ENCODE results near the gene TPM4.

The TPM4 gene

DNA sequence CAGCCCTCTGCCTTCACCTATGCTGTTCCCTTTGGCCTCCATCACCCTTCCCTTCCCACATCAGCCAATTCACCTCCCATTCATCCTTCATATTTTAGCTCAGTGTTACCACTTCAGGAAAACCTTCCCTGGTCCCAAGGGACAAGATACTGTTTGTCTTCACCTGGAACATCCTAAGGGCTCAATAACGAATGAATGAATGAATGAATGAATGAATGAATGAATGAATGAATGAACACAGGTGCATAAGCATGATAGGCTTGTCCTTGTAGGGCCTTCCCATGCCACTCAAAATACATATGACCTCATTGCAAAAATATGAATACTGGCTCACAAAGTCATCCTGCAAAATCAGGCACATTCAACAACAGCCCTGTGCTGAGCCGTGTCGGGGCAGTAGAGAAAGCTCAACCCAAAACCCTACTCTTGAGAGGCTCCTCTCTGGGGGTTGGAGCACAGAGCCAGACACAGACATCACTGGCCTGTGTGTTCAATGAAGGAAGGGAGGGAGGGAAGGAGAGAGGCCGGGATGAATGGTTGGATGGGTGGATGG lies 33.7 kb upstream of the TPM4 start:
- no peak for DNase-seq

DNA sequence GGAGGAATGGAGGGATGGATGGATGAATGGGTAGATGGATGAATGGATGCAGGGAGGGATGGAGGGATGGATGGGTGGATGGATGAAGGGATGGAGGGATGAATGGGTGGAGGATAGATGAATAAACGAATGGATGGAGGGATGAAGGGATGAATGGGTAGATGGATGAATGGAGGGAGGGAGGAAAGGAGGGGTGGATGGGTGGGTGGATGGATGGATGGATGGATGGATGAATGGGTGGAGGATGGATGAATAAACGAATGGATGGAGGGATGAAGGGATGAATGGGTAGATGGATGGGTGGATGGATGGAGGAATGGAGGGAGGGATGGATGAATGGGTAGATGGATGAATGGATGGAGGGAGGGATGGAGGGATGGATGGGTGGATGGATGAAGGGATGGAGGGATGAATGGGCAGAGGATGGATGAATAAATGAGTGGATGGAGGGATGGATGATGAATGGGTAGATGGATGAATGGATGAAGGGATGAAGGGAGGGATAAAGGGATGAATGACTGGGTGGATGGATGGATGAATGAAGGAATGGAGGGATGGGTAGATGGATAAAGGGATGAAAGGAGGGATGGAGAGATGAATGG lies 33.0 kb upstream of the TPM4 start:
- no peak for DNase-seq

DNA sequence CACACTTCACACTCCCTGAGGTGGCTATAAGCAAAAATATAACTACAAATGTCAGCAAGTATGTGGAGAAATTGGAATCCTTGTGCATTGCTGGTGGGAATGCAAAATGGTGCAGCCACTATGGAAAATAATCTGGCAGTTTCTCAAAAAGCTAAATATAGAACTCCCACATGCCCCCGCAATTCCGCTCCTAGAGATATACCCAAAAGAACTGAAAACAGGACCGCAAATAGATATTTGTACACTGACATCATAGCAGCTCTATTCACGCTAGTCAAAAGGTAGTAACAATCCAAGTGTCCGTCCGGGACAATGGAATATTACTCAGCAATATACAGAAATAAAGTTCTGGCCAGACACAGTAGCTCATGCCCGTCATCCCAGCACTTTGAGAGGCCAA lies 31.5 kb upstream of the TPM4 start:
- DNase-seq, result no peak

DNA sequence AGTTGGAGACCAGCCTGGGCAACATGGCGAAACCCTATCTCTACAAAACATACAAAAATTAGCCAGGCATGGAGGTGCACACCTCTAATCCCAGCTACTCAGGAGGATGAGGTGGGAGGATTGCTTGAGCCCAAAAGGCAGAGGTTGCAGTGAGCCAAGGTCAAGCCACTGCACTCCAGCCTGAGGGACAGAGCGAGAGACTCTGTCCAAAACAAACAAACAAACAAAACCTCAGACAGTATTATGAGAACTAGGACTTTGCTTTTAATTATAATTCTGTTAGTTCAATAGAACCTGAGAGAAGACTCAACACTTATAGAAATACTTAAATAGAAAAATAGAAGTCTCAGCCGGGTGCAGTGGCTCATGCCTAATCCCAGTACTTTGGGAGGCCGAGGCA lies 31.1 kb upstream of the TPM4 start:
- DNase-seq, result no peak

DNA sequence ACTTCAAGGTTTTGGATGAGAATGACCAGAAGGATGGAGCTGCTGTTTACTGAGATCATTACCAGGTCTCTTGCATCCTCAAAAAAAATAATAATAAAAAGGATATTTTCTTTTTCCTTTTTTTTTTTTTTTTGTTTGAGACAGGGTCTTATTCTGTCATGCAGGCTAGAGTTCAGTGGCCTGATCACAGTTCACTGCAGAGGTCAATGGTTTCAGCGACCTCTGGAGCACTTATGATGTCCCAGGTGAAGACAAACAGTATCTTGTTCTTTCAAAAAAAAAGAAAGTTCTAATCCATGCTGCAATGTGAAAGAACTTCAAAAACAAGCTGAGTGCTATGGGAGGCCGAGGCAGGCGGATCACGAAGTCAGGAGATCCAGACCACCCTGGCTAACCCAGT lies 30.4 kb upstream of the TPM4 start:
- DNase-seq, result no peak

DNA sequence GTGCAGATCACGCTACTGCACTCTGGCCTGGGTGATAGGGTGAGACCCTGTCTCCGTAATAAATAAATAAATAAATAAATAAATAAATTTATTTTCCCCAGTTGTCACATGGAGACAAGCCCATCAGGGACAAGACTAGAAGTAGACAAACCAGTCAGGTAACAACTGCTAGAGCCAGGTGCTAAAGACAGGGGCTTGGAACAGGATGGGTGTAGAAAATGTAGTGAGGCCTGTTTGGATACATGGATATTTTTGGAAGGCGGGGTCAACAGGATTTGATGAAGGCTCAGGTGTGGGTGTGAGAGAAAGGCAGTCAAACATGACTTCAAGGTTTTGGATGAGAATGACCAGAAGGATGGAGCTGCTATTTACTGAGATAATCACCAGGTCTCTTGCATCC lies 27.7 kb upstream of the TPM4 start:
- DNase-seq, result no peak

DNA sequence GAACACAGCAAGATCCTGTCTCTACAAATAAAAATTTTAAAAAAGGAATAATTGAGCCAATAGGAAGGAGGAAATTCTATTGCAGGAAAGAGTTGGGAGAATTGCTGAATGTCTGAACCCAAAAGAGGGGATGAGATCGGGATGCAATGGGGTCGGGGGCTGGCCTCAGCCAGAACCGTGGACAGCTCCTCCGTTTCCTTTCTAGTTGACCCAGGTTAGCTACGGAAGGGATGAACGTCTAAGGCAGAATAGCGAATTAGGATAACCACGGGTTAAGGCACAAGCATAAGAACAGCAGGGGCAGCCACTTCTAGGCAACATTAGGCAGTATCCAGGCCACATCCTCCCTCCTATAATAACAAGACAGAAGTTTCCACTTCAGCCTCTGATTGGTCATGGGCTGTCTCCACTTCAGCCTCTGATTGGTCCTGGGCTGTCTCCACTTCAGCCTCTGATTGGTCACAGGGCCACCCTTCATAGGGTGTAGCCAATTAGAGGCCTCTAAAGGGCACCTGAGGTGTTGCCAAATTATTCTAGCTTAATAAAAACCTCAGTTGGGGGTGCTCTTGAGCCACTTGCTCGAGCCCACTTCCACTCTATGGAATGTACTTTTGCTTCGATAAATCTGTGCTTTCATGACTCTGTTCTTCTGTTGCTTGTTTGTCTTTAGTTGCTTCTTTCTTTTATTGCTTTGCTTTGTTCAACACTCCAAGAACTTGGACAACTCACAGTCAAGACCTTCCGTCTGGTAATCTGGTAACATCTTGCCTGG lies 24.9 kb upstream of the TPM4 start:
- DNase-seq, result no peak

DNA sequence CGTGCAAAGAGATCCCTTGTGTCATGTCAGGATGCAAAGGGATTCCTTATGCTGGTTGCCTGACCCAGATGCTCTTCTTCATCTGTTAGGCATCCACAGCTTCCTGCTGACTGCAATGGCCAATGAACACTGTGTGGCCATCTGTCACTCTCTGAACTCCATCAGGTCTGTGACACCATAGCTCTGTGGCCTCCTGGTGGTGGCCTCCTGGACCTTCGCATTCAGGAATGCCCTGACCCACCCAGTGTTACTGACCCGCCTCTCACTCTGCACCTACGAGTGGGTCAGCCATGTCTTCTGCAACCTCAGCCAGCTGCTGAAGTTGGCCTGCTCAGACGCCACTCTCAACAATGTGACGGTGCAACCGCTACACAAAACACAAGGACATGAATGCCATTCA lies 23.9 kb upstream of the TPM4 start:
- DNase-seq, result no peak

DNA sequence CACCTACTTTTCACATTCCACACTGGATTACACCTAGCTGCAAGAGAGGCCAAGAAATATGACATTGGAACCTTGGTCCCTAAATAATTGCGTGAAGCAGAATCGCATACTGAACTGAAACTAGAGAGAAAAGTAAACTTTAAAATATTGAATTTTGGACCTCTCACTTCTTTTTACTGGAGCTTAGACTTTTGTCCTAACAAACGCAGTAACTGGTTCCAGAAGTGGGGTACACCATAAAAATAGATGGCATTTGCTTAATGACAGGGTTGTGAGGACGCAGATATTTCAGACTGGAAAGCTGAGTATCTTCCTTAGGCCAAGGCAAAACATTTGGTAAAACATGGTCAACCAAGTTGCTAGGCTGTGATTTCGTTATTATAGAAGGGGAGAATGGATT lies 19.2 kb upstream of the TPM4 start:
- DNase-seq, result no peak

DNA sequence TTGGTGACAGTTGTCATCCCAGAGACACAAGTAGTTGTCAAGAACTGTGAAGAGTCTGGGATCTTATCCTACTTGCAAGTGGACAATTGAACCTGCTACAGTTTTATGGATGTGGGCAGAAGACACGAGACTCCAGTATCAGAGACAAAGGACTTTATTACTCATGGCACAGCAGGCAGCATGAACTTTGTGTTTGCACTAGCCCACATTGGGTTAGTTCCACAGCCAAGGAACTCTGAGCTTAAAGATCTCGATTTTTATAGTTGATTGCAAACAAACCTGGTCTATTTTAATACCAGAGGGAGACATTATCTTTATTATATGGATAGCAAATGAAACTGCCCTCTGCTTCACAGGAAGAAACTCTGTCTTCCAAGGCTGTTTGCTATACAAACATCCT lies 16.0 kb upstream of the TPM4 start:
- no peak for DNase-seq

DNA sequence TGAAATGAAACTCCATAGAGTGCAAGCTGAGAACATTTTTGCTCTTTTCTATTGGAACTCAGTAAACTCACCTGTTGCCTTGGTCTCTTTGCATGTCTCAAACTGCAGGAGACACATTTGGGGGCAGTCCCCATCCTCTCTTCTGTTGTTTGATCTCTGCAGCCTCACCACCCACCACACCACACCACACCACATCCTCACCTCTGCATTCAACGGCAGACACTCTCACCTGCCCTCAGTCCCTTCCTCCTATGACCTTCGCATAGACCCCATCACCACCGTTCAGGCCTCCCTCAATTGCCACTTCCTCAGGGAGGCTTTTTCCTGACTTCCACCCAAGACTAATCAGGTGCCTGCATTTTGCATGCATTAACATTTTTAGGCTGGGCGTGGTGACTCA lies 14.4 kb upstream of the TPM4 start:
- DNase-seq, result no peak

DNA sequence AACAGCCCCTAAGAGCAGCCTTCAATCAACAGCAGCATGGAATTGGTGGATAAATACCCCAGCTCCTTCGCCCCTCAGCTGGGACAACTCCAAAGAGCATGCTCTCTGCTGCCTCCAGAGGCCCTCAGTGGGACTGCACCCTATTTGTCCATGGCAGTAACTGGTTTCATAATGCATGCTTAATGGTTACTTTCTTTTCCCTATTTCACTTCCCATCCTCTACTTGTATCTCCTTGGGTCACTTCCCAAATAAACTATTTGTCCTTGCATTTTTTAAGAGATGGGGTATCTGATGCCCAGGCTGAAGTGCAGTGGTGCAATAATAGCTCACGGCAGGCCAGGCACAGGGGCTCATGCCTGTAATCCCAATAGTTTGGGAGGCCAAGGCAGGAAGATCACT lies 13.5 kb upstream of the TPM4 start:
- DNase-seq, result no peak

DNA sequence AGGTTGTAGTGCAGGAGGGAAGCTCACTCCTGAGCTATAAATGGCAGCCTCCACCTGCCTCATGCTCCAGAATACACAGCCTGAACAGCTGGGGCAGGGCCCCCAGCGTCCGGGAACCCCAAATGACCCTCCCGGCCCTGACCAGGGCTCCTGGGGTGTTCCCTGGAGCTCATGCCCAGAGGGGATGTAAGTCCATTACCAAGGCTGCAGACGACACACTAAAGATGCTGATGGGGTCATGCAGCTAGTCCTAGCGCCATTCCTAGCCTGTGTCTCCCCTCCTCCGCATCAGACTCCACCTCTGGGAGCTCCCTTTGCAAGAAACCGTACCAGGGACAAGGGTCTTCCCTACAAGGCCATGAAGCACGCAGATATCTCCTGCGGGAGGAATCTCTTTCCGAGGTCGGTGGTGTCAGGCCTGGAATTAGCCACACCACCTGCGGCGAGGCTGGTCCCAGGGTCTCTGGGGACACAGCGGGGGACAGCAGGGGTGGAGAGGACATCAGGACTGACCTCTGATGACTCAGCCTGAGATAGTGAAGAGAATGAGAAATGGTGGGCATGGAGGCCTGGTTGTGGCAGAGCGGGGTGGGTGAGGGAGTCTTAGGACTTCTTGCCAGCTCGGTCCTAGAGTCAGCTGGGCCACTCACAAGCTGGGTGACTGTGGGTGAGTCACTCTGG lies 11.9 kb upstream of the TPM4 start:
- no peak for DNase-seq

DNA sequence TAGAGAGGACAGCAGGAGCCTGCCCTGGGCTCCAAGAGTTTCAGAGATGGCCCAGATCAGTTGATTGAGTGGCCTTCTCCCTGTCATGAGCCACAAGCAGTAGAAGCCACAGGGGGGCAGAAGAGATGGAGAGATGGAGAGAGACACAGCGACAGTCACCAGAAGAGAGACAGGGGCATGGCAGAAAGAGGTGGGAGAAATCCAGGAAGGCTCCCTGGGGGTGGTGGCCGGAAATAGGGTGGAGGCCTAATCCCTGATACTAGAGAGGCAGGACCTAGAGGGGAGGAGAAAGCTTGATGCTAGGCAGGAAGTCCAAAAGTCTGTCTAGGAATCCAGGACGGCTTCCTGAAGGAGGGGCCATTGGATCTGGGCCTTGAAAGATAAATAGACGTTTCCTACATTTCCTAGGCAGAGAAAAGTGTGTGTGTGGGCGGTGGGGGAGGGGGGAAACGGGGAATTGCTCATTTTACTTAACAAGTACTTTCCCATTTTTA lies 9.6 kb upstream of the TPM4 start:
- no peak for DNase-seq

DNA sequence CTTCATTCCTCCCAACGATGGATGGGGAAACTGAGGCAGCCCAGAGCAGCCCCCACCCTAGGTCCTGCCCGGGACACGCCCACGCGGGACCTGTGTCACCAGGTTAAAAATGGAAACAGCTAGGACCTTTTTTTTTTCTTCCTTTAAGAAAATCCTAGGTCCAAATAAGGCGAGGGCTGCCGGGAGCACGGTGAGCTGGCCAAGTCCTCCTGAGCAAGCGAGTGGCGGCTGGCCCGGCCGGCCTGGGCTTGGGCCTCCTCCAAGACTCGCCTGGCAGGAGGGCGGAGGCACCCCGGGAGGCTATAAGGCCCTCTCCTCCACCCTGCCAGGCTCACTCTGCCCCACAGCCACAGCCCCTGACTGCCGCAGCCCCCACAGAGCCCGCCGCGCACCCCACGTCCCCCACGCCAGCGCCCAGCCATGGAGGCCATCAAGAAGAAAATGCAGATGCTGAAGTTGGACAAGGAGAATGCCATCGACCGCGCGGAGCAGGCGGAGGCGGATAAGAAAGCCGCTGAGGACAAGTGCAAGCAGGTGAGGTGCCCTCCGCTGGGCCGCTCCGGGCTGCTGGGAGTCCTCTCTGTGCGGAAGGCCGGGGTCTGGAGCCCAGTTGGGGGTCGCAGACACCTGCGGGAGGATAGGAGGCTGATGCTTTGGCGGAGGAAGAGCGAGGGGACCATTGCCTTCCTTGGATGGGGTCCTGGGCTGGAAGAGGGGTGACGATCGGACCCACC lies 8.9 kb upstream of the TPM4 start:
- no peak for DNase-seq

DNA sequence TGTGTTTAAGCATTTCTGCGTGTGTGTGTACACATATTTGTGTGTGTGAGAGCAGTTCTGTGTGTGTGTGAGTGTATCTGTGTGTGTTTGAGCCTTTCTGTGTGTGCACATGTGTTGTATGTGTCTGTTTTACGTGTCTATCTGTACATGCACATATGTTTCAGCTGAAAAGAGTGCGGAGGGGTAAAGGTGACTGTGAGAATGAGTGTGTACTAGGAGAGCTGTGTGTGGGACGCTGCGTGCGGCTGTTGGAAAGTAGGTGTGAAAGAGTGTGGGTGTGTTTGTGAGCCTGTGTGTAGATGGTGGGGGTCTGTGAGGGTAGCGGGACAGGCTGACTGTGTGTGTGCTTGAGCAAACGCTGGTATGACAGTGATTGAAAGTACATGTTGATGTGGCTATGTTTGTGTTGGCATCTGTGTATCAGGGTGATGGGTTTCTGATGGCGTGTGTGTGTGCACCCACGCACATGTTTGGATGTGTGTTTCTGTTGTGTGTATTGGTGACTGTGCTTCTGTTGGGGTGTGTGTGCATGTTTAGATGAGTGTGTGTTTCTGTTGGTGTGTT lies 7.5 kb upstream of the TPM4 start:
- DNase-seq, result no peak

DNA sequence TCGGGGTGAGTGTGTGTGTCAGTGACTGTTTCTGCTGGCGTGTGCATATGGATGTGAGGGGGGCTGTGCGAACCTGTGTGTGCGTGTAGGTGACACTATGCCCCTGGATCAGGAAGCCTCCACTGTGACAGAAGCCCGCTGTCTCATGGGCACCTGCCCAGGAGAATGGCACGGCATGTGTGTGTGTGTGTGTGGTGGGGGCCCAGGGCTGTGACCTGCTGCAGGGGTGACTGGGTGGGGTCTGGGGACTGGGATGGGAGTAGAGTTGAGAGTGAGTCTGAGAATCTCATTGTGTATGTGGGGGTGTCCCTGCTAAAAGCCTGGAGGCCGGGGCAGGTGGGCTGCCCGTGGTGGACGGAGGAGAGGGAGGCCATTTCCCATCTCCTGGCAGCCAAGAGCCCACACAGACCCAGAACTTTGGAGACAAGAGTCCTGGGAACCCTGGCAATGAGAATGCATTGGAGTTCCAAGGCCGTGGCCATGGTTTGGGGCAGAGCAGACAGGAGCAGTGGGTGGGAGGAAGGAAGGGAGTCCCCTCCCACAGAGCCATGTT lies 6.4 kb upstream of the TPM4 start:
- no peak for DNase-seq

DNA sequence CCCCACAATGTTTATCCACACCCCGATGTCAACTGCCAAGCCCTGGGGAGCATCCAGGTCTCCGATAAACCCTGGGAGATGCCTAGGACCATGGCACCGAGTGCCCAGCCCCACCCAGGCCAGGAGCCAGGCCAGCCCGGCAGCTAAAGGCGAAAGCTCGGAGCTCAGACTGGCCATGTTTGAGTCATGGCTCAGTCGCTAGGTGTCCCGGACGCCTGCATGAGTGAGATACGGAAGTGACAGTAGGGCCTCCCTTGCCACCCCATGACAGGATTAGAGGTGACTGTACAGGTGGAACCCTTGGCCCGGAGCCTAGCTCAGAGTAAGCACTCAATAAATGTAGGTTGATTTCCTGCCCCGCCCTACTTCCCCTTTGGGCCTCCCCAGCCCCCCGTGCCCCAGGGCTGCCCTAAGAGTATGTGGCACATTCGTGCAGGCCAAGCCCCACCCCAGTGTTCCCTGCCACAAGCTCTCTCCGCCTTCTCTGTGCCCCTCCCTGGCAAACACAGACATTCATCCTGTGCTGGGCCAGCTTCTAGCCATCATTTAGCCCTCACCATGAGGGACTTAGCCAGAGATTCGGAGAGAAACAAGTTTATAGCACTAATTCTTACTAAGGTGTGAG lies 5.8 kb upstream of the TPM4 start:
- no peak for DNase-seq

DNA sequence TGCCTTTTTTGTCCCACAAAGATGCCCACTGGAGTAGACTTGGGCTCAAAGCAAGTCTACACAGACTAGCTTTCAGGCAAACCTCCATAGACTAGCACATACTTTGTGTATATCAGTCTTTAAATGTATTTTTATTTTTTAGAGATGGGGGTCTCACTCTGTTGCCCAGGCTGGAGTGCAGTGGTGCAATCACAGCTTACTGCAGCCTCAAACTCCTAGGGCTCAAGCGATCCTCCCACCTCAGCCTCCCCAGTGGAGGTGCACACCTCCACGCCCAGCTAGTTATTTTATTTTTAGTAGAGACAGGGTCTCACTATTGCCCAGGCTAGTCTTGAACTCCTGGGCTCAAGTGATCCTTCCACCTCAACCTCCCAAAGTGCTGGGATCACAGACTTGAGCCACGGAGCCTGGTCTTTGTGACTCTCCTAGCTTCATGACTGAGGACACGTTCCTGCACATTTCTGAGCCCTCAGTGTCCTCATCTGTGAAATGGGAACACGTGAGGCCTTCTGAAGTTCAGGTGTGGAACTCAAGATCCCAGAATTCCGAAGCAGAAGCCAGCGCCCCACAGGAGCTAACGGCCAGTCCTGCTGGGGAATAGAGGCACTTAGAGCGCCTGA lies 5.1 kb upstream of the TPM4 start:
- DNase-seq, result no peak

DNA sequence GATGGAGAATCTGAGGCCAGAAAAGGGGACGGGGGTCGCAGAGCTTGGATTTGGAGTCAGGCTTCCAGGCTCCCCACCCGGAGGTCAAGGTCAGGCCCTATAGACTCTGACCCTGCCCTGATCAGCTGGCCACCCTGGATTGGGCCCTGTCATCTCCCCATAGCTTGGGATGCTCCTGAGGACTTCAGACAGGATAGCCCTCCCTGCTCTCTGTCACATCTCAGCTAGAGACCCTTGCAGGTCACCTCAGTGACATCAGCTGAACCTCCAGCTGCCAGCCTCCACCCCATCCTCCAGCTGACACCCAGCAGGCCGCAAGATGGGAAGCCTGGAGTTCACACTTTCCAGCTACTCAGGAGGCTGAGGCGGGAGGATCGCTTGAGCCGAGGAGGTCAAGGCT lies 2.8 kb upstream of the TPM4 start:
- DNase-seq, result no peak

DNA sequence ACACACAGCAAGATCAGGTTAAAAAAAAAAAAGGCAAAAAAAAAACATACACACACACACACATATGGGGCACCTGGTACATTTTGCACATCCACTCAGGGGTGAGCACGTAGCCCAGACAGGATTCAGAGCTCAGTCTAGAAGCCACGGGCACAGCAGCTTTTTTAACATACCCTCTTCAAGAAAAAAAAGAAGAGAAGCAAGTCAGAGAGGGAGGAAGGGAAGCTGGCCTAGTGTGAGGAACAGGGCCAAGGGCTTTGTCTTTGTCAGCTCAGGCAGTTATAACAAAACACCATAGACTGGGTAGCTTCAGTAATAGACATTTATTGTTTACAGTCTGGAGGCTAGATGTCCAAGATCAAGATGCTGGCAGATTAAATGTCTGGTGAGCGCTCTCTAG lies 2.3 kb upstream of the TPM4 start:
- DNase-seq, result no peak
